Skin epidermis (tissue), 12 donors: Measurements from ENCODE around the gene MPHOSPH8.
A peak's percentile ranks its signal among the peaks of the same experiment; 100 is the strongest.
"Not testable (repeated sequence)": the region's sequence is repeated elsewhere in the genome, so short reads cannot be mapped to it uniquely, and the experiment has no call there.

ENCODE experiments used
- H3K27ac ChIP-seq, 21 experiments: fragments of 200-600 bp; sonication (generic) in 11 of 21; one replicate each; pipeline ENCODE4 v1.5.0; 2020; ENCODE audit warnings: mild to moderate bottlenecking in 3 of 21, inconsistent platforms in 2 of 21, moderate library complexity in 2 of 21
- H3K4me3 ChIP-seq, 7 experiments: fragments of 200-600 bp; sonication (generic) in 2 of 7; one replicate each; pipeline ENCODE4 v1.5.0; 2020; ENCODE audit warnings: inconsistent platforms in 2 of 7, mild to moderate bottlenecking in 2 of 7, moderate library complexity in 1 of 7

MPHOSPH8 gene

GRCh38 chr13:19673473-19674430 lies 40.3 kb downstream of the MPHOSPH8 start:
- Histone ChIP-seq H3K27ac (no peak overlapping the region), H3K4me3 (no peak overlapping the region)

- Histone ChIP-seq H3K27ac (no peak overlapping the region), H3K4me3 (no peak overlapping the region)
Observed at GRCh38 chr13:19674898-19675297, 41.4 kb downstream of the MPHOSPH8 start.

- no peak overlapping the region for H3K4me3 ChIP-seq
- peak overlapping the region in 1 of 21 experiments; percentile 13 for H3K27ac ChIP-seq
Observed at GRCh38 chr13:19676168-19676567, 42.7 kb downstream of the MPHOSPH8 start.

- Histone ChIP-seq H3K27ac (no peak overlapping the region), H3K4me3 (no peak overlapping the region)
Observed at GRCh38 chr13:19680751-19681150, 47.3 kb downstream of the MPHOSPH8 start.

GRCh38 chr13:19681517-19681916 lies 48.1 kb downstream of the MPHOSPH8 start:
- no peak overlapping the region for H3K4me3 ChIP-seq
- no peak overlapping the region for H3K27ac ChIP-seq

GRCh38 chr13:19685034-19685433 lies 51.6 kb downstream of the MPHOSPH8 start:
- Histone ChIP-seq H3K4me3 (no peak overlapping the region), H3K27ac (no peak overlapping the region)

GRCh38 chr13:19685437-19685836 lies 52.0 kb downstream of the MPHOSPH8 start:
- no peak overlapping the region for H3K27ac ChIP-seq
- H3K4me3 ChIP-seq = no peak overlapping the region

GRCh38 chr13:19691447-19691846 lies 58.0 kb downstream of the MPHOSPH8 start:
- not testable (repeated sequence) for H3K4me3 ChIP-seq, H3K27ac ChIP-seq

GRCh38 chr13:19695428-19695827 lies 62.0 kb downstream of the MPHOSPH8 start:
- no peak overlapping the region for H3K4me3 ChIP-seq
- H3K27ac ChIP-seq = no peak overlapping the region

GRCh38 chr13:19695829-19696228 lies 62.4 kb downstream of the MPHOSPH8 start:
- Histone ChIP-seq H3K4me3 (no peak overlapping the region), H3K27ac (no peak overlapping the region)

GRCh38 chr13:19700963-19701362 lies 67.5 kb downstream of the MPHOSPH8 start:
- not testable (repeated sequence) for H3K4me3 ChIP-seq, H3K27ac ChIP-seq

GRCh38 chr13:19701619-19702018 lies 68.2 kb downstream of the MPHOSPH8 start:
- not testable (repeated sequence) for H3K27ac ChIP-seq, H3K4me3 ChIP-seq

- not testable (repeated sequence) for H3K27ac ChIP-seq, H3K4me3 ChIP-seq
Observed at GRCh38 chr13:19704256-19704655, 70.8 kb downstream of the MPHOSPH8 start.

- H3K4me3 ChIP-seq, H3K27ac ChIP-seq: not testable (repeated sequence)
Observed at GRCh38 chr13:19709039-19709438, 75.6 kb downstream of the MPHOSPH8 start.

GRCh38 chr13:19709782-19710181 lies 76.3 kb downstream of the MPHOSPH8 start:
- H3K27ac ChIP-seq, H3K4me3 ChIP-seq: not testable (repeated sequence)

GRCh38 chr13:19713186-19713965 lies 79.9 kb downstream of the MPHOSPH8 start:
- Histone ChIP-seq H3K27ac (no peak overlapping the region), H3K4me3 (no peak overlapping the region)

- Histone ChIP-seq H3K4me3 (no peak overlapping the region), H3K27ac (no peak overlapping the region)
Observed at GRCh38 chr13:19720039-19720438, 86.6 kb downstream of the MPHOSPH8 start.
